Measurements from ENCODE around the gene JMJD1C.

JMJD1C gene

DNA sequence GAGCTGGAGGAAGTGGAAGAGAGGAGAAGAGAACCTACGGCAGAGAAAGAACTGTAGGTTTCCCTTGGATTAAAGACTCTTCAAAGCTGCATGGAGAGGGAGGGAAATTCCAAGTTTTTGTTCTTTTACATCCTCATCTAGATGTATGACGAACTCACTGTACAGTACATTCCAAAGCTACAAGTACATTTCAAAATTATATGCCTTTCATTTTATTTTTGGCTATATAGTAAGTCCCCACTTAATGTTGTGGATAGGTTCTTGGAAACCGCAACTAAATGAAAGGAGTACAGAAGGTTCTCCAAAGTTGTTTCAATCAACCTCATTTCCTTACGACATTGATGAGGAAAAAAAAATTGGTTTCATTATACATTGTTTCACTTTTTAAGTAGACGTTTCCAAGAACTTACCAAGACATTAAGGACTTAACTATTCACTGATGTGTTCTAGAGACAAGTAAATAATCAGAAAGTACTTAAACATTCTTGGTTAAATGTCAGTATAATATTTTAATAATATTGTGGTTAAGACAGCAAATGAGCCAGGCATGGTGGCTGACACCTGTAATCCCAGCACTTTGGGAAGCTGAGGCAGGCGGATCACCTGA lies 16.1 kb upstream of the JMJD1C start:
- Histone ChIP-seq H3K79me2 (ENCODE audit: control insufficient read depth, low read length) (peaks cover 56% of the 10 kb centered on the region), H3K4me1 (ENCODE audit: control insufficient read depth, low read length) (peaks cover 10% of the 10 kb centered on the region; the same call in 1 of the 2 replicates), H3K4me3 (ENCODE audit: low read length) (no peak overlapping the region), H3K9me3 (ENCODE audit: control insufficient read depth, insufficient read depth, low read length) (no peaks in the 10 kb centered on the region), H4K20me1 (ENCODE audit: control insufficient read depth, insufficient read depth, low read depth, low read length) (0 out of 2 replicates have a peak, but pooled peaks cover 7% of the 10 kb centered on the region), H3K4me2 (ENCODE audit: low read length) (no peak overlapping the region), H3K36me3 (ENCODE audit: control insufficient read depth, low read length) (no peaks in the 10 kb centered on the region), H3K27me3 (ENCODE audit: control insufficient read depth, low read length) (no peaks in the 10 kb centered on the region), H3F3A (ENCODE audit: control insufficient read depth, insufficient read depth) (no peaks in the 10 kb centered on the region), H3K27ac (ENCODE audit: low read depth, low read length) (no peak overlapping the region), H3K9me2 (replicated peaks; ENCODE audit: control insufficient read depth, low read length) (no peaks in the 10 kb centered on the region)
- TF ChIP-seq EZH2phosphoT487 (IDR thresholded peaks at IDR 0.05; ENCODE audit: borderline replicate concordance, low read length), result no peak
- TF ChIP-seq, protein P1, sequence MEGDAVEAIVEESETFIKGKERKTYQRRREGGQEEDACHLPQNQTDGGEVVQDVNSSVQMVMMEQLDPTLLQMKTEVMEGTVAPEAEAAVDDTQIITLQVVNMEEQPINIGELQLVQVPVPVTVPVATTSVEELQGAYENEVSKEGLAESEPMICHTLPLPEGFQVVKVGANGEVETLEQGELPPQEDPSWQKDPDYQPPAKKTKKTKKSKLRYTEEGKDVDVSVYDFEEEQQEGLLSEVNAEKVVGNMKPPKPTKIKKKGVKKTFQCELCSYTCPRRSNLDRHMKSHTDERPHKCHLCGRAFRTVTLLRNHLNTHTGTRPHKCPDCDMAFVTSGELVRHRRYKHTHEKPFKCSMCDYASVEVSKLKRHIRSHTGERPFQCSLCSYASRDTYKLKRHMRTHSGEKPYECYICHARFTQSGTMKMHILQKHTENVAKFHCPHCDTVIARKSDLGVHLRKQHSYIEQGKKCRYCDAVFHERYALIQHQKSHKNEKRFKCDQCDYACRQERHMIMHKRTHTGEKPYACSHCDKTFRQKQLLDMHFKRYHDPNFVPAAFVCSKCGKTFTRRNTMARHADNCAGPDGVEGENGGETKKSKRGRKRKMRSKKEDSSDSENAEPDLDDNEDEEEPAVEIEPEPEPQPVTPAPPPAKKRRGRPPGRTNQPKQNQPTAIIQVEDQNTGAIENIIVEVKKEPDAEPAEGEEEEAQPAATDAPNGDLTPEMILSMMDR (IDR thresholded peaks at IDR 0.05; ENCODE audit: low read depth, low read length, poor library complexity, severe bottlenecking), result no peak

DNA sequence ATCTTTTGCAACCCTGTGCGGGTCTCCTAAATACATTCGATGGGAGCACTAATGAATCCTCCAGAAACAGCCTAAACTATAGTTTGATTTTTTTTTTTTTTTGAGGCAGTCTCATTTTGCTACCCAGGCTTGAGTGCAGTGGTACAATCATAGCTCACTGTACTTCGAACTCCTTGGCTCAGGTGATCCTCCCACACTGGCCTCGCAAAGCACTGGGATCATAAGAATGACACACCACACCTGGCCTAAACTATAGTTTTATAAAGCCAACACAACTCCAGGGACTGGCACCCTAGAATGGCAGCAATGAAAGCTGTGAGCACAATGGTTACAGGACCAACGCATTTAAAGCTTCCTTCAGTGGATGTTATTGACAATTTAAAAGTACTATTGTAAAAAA lies 14.5 kb upstream of the JMJD1C start:
- H3K79me2 ChIP-seq (ENCODE audit: control insufficient read depth, low read length), result peaks cover 53% of the 10 kb centered on the region
- H3K4me2 ChIP-seq (ENCODE audit: low read length), result no peak overlapping the region
- no peak overlapping the region for H3K4me3 ChIP-seq (ENCODE audit: low read length)
- H3K27ac ChIP-seq (ENCODE audit: low read depth, low read length), result no peak overlapping the region
- TF ChIP-seq, protein P1 (IDR thresholded peaks at IDR 0.05; ENCODE audit: low read depth, low read length, poor library complexity, severe bottlenecking), result no peak
- no peak for TF ChIP-seq EZH2phosphoT487 (IDR thresholded peaks at IDR 0.05; ENCODE audit: borderline replicate concordance, low read length)
- H3K27me3 ChIP-seq (ENCODE audit: control insufficient read depth, low read length), result no peaks in the 10 kb centered on the region
- H3K36me3 ChIP-seq (ENCODE audit: control insufficient read depth, low read length), result no peaks in the 10 kb centered on the region
- H3F3A ChIP-seq (ENCODE audit: control insufficient read depth, insufficient read depth), result no peaks in the 10 kb centered on the region
- no peaks in the 10 kb centered on the region for H3K9me3 ChIP-seq (ENCODE audit: control insufficient read depth, insufficient read depth, low read length)
- H4K20me1 ChIP-seq (ENCODE audit: control insufficient read depth, insufficient read depth, low read depth, low read length), result no peaks in the 10 kb centered on the region
- no peaks in the 10 kb centered on the region for H3K9me2 ChIP-seq (replicated peaks; ENCODE audit: control insufficient read depth, low read length)
- H3K4me1 ChIP-seq (ENCODE audit: control insufficient read depth, low read length), result peaks cover 10% of the 10 kb centered on the region; the same call in 1 of the 2 replicates

DNA sequence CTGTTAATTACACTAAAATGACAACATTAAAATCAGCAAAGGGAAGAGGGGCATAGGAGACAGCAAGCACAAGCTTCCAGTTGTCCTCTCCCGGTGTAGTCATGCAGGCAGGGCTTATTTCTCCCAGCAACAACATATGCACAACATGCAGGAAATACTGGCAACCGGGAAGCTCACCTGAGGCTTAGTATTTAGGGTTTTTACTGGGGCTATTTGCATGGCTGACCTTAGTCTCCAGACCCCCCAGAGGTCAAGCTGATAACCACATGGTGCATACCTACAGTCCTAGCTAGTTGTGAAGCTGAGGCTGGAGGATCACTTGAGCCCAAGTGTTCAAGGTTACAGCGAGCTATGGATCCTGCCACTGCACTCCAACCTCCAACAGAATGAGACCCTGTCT lies 12.8 kb upstream of the JMJD1C start:
- Histone ChIP-seq H3K27me3 (ENCODE audit: control insufficient read depth, low read length) (no peaks in the 10 kb centered on the region), H3K36me3 (ENCODE audit: control insufficient read depth, low read length) (no peaks in the 10 kb centered on the region), H4K20me1 (ENCODE audit: control insufficient read depth, insufficient read depth, low read depth, low read length) (no peaks in the 10 kb centered on the region), H3K4me1 (ENCODE audit: control insufficient read depth, low read length) (peaks cover 10% of the 10 kb centered on the region; the same call in 1 of the 2 replicates), H3K27ac (ENCODE audit: low read depth, low read length) (no peak overlapping the region), H3F3A (ENCODE audit: control insufficient read depth, insufficient read depth) (no peaks in the 10 kb centered on the region), H3K9me2 (replicated peaks; ENCODE audit: control insufficient read depth, low read length) (no peaks in the 10 kb centered on the region), H3K79me2 (ENCODE audit: control insufficient read depth, low read length) (peaks cover 61% of the 10 kb centered on the region), H3K4me3 (ENCODE audit: low read length) (no peak overlapping the region), H3K4me2 (ENCODE audit: low read length) (no peak overlapping the region), H3K9me3 (ENCODE audit: control insufficient read depth, insufficient read depth, low read length) (no peaks in the 10 kb centered on the region)
- TF ChIP-seq, protein P1 (IDR thresholded peaks at IDR 0.05; ENCODE audit: low read depth, low read length, poor library complexity, severe bottlenecking), result no peak
